CD4-positive, alpha-beta T cell treated with Interleukin-4 for 1 hour (primary cell): ENCODE measurements around the gene DUSP18.
A peak's percentile ranks its signal among the peaks of the same experiment; 100 is the strongest.
"Not testable (repeated sequence)": the region's sequence is repeated elsewhere in the genome, so short reads cannot be mapped to it uniquely, and the experiment has no call there.

Experiments used
- DNase-seq, 2 donors: peaks; one replicate each; pipeline ENCODE4 v3.0.0-alpha.2; 2020 to 2022

Gene DUSP18

GRCh38 chr22:30676565-30676964 is 8.9 kb upstream of the DUSP18 start:
- not testable (repeated sequence) for DNase-seq

- DNase-seq: no peak
These were observed 7.8 kb upstream of the DUSP18 start for GRCh38 chr22:30675436-30675835.

DNA sequence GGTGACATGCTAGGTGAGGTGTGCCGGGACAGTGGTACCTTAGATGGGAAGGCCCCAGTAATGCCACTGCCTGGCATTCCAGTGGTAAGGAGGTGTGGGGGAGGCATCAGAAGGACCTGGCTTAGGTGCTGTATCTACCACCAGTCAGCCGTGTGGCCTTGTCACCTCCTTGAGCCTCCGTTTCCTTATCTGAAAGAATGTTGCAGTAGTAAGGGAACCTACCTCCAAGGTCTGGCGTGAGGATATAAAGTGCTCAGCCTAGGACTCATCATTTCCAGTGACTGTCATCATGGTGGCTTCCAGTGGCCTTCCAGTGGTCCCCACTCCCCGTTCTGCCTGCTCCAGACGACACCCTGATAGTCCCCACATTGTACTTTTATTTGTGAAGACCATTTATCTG is 6.8 kb upstream of the DUSP18 start:
- no peak for DNase-seq

- DNase-seq: no peak
These were observed 5.5 kb upstream of the DUSP18 start for GRCh38 chr22:30673136-30673535.

DNA sequence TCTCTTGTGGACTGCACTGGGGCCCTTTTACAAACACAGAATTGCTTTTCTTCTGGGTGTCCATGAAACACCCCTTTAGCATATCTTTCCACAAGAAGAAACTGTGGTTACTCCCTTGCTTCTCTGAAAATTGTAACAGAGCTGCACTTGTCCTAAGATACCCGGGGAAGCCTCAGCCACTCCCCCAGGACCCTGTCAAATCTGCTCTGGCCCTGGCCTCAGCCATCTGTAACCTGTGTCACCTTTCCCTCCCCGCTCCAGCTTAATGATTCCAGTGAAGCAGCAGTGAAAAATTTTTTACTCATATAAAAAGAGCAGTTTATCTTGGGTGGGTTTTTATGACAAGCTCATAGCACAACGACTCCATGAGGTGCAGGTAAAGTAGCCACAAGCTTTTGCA is 3.4 kb upstream of the DUSP18 start:
- no peak for DNase-seq

GRCh38 chr22:30668386-30668710 is 673 bp upstream of the DUSP18 start:
- DNase-seq: no peak

DNA sequence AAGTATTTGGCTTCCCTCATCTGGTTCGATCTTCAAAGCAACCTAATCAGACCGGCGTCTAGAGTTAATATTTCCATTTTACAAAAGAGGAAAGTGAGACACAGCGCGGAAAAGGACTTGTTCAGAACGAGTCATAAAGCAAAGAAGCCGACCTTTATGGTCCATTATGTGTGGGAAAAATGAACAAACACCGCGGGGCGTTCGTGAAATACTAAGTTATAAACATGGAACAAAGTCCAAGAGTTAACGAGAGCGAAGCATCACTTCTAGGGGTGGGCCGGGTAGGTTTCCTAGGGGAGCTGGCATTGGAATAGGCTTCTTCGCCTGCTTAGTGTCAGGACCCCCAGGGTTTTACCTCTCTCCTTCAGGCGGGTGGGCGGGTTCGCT is 575 bp downstream of the DUSP18 start:
- DNase-seq: peak in 1 of 2 donors; percentile 7

DNA sequence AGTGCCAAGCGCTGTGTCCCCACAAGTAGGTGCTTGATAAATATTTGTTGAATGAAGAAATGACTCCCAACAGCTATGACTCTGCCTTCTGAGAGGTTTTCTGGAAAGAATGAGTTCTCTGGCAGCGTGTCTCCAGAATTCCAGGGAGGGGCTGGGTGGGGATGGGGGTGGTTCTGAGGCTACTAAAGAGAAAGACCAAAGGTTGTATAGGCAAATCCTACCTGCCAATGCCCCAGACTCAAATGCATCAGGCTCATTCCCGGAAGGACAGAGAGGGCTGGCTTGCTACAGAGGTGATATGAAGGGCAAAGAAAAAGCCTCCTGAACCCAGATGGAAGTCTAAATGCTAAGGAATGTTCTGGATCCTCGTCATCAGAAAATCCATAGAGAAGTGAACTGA is 1.9 kb downstream of the DUSP18 start:
- no peak for DNase-seq

DNA sequence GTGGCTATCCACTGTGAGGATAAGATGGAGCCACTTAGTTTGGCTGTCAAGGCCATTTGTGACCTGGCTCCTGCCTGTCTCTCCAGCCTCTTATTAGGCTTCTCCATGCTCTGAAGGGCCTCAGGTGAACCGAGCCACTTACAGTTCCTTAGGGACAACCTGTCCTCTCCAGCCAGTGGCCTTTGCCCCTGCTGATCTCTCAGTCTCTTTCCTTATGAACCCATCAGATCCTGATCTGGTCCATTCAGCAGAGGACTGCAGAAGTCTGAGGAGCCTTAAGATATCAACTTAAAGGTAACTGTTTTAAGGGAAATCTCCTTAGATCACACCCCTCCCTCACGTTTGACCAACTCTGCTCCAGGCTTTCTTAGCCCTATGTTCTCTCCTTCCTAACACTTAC is 2.4 kb downstream of the DUSP18 start:
- DNase-seq: no peak

DNA sequence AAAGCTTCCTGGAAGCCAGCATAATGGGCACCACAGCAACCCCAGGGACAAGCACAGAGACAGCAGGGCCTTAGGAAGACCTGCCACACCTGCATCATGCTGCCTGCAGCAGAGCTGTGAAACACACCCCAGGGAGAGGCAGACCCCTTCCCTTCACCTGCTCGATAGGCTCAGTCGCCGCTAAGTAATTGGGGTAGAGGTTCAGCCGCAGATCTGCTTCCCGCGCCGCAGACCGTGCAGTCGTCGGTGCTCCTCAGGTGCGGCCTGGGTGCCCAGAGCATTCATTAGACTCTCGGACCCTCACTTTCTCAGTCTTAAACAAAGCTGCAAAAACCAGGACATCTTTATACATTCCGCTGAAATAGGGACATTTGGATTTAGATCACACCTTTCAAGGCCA is 2.9 kb downstream of the DUSP18 start:
- DNase-seq: no peak

GRCh38 chr22:30662040-30662439 is 5.6 kb downstream of the DUSP18 start:
- DNase-seq: no peak

- no peak for DNase-seq
These were observed 12.1 kb downstream of the DUSP18 start for GRCh38 chr22:30655532-30655931.

DNA sequence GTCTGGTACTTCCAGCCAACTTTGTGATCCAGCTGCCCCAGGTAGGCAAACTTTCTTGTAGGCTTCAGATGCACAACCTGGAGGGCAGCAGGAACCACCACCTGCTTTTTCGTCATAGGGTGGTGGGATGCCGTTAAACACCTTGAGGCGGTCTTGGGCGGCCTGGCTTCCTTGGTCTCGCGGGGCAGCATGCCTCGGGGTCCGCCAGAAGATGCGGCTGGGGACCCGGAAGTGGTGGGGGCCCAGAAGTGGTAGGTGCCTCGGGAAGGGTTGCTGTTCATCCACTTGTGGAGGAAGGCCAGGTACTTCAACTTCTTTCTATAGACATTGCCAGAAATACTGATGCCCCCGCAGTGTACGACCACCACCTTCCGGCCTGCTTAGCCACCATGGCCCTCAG is 13.3 kb downstream of the DUSP18 start:
- DNase-seq: no peak

GRCh38 chr22:30652852-30653251 is 14.8 kb downstream of the DUSP18 start:
- no peak for DNase-seq

DNA sequence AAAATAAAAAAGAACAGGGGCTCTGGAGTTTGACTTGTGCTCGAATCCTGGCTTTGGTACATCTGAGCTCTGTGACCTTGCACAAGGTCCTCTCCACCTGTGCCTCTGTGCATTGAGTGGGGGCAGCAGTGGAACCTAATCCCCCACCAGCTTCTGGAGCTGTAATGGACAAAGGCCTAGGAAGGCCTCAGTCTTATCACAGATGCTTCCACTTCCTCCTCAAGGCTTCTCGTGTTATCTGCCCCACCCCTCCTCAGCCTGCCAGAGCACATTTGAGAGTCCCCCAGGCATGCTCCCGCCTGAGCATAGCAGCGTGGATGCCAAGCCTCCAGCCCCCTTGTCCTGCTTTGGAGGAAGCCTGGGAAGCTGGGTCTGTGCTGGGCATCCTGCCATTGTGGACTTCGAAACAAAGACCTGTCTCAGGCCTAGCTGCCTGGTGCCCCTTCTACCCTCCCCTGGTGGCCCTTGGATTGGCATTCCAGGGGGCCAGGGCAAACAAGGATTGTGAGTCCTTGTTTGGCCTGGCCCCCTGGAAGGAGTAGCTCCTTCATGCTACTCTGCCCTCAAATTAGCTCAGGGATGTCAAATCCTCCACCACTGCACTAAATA is 17.1 kb downstream of the DUSP18 start:
- DNase-seq: no peak

GRCh38 chr22:30649430-30650007 is 18.2 kb downstream of the DUSP18 start:
- DNase-seq: peak; percentile 50 to 75

GRCh38 chr22:30648825-30649224 is 18.9 kb downstream of the DUSP18 start:
- DNase-seq: no peak

GRCh38 chr22:30647536-30647935 is 20.1 kb downstream of the DUSP18 start:
- DNase-seq: no peak

GRCh38 chr22:30646518-30647160 is 21.0 kb downstream of the DUSP18 start:
- no peak for DNase-seq

DNA sequence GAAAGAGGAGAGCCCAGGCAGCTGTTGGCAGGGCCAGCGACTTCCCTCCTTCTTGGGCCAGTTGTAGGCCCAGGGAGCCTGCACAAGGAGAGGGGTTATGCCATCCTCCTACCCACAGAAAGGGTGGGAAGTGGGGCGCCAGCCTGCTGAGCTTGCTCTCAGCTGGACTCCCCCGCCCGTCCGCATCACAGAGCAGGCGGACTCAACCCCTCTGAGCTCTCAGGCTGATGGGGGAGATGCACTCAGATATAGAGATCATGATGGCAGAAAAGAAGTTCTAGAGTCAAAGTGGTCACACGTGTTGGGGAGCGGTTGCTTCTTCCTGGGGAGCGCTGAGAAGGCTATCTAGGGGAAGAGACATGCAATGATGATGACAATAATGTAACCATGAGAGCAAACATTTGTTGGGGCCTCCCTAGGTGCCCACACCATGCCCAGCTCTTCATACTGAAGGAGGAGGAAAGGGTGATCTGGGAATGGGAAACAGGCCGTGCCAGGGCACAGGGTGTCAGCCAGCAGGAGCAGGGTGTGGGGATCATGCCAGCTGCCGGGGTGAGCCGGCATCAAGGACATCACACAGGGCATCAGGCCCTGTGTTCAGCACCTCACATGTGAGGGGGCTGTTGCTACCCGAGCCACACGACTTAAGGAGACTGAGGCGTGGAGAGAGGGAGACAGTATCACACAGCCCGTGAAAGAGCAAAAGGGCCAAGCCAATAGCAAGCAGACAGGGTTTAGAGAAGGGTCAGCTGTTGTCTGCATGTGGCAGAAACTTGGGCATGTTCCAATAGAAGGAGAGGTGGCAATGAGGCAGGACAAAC is 24.4 kb downstream of the DUSP18 start:
- no peak for DNase-seq

DNA sequence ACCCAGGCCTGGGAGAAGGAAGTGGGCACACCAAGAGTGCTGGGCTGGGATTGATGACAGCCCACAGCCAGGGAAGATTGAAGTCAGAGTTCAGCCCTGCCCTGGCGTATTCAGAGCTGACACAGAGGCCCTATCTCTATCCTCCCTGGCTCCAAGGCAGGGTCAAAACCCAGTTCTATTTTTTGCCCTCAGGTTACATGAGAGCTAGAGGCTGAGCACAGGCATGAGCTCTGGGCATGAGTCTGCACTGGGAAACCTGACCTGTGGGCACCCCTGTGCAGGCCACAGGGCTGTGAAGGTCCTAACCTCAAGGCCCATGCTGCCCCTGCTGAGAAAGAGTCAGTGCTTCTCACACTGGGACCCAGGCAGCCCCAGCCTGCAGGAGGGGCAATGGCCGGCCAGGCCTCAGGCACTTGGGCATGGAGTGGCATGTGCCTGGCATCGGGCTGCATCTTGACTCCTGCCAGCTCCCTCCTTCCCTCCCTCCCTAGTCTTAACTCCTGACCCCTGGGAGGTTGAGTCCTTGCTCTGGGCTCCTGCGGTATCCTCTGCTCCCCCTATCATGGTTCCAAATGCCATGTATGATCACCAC is 26.7 kb downstream of the DUSP18 start:
- no peak for DNase-seq

- DNase-seq: no peak
These were observed 27.3 kb downstream of the DUSP18 start for GRCh38 chr22:30640361-30640760.

GRCh38 chr22:30637701-30638114 is 30.0 kb downstream of the DUSP18 start:
- DNase-seq: no peak
